HG03135 (cell line): ENCODE data around the gene MRGPRX4.

Experiments
- ATAC-seq: cut with Tn5 transposase; IDR thresholded peaks from one replicate; pipeline ENCODE4 v1.9.1; 2021; ENCODE audit warnings: mild to moderate bottlenecking, moderate library complexity; ENCODE audit not compliant: unreplicated experiment

Gene MRGPRX4

GRCh38 chr11:18209058-18209457 is 36.4 kb downstream of the MRGPRX4 start:
- ATAC-seq: no peak

- ATAC-seq: no peak
Measured at GRCh38 chr11:18221274-18221876, 48.7 kb downstream of the MRGPRX4 start.

GRCh38 chr11:18222814-18223421 is 50.3 kb downstream of the MRGPRX4 start:
- no peak for ATAC-seq
